Stimulated activated CD4-positive, alpha-beta T cell treated with anti-CD3 and anti-CD28 coated beads, Interleukin-4, amount 100 ng/mL, for 4 hours (primary cell): ENCODE data around the gene FIGN.

ENCODE experiments used
- DNase-seq, 2 experiments: peaks; one replicate each; pipeline ENCODE4 v3.0.0-alpha.2; 2020

FIGN gene

GRCh38 chr2:163552758-163553157, 183.1 kb downstream of the FIGN start:
- DNase-seq: no peak

DNA sequence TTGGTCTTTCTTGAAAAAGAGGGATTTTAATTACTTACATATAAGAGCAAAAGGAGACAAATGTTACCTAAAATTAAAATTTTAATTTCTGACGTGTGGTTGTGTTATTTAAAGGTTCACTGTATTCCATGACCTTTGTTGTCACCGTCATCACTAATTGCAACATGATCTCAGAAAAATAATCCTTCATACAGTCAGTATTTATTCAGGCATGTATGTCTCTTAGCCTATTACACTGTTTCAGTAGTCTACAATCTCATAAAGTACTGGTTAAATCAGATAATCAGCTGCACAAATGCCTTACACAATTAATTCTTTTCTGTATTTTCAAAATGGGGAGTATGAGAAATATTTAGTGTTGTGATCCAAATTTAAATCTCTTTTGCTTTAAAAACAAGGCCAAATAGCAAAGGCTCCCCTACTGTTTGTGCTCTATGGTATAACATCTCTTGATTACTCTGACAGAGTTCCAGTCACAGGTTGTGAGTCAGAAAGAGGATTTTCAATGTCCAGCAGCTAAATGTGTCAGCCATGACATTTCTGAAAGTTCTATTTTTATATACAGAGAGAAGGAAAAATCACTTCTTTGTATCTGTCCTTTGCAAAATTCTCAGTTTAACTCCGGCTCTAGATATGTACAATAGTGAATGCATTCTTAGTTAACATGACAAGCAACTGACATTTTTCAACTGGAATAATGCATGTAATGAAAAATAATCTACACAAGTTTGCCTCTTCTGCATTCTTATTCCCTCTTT, 184.0 kb downstream of the FIGN start:
- DNase-seq: no peak

DNA sequence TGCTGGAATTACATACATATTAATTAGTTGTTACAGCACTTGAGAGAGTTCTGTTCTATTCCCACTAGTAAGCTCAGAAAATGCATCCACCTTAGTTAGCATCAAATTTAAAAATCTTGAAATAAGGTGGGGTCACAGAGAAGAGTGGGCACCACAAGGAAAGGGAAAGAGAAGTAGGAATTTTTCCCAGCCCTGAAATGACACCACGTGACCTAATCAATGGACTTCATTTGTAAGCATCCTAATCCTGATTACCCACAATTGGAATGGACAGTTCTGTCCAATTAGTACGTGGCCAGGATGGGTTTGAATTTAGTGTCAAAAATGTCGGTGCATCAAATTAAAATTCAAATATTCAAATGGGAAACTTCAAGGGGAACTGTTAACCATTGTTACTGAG, 186.8 kb downstream of the FIGN start:
- DNase-seq: no peak
